Measurements from ENCODE around the gene EYS. TPM values are rescaled to one million over a fixed set of nuclear protein-coding genes. Genes with fewer than 3 reads are reported as not detected.

The EYS gene
- polyA plus RNA-seq, 1 of the 3 experiments (the other 2 are of a cell fraction), result 0.05 TPM

- H3F3A ChIP-seq (replicated peaks; ENCODE audit: insufficient read depth), result no peaks in the 10 kb centered on the region
- no peaks in the 10 kb centered on the region for H3K4me1 ChIP-seq (ENCODE audit: control insufficient read depth in 1 of 2, insufficient read depth in 2 of 2, low read depth in 1 of 2, low read length in 1 of 2)
- H3K9ac ChIP-seq, result no peak overlapping the region
- no peak overlapping the region for H3K27ac ChIP-seq (ENCODE audit: low read depth in 2 of 2, low read length in 1 of 2)
- H3K9me2 ChIP-seq, result no peaks in the 10 kb centered on the region
- TF ChIP-seq FOSL2 (IDR thresholded peaks at IDR 0.05; ENCODE audit: borderline replicate concordance, low read depth), result no peak
- no peaks in the 10 kb centered on the region for H3K79me2 ChIP-seq (ENCODE audit: insufficient read depth)
- no peaks in the 10 kb centered on the region for H3K36me3 ChIP-seq (replicated peaks in 1 of 2; ENCODE audit: control insufficient read depth in 1 of 2, insufficient read depth in 2 of 2, low read length in 1 of 2)
- H3K9me3 ChIP-seq, result no peaks in the 10 kb centered on the region
- no peaks in the 10 kb centered on the region for H4K20me1 ChIP-seq (ENCODE audit: insufficient read depth)
- WGBS (ENCODE audit: low lambda C conversion rate), result 53% methylated on average over 2 of the region's 2 CpGs
- ChIA-PET CTCF (interaction anchor here (0.9 to 2.2 kb wide), 3 partner anchors 11 to 413 kb away, joined by 3 to 6 read pairs (median 3); no protein-coding TSS in a partner anchor), POLR2A (no interaction called here)
- no peaks in the 10 kb centered on the region for H3K27me3 ChIP-seq (ENCODE audit: insufficient read depth)
- H2AFZ ChIP-seq (ENCODE audit: low read depth), result no peak overlapping the region
- no peak overlapping the region for H3K4me2 ChIP-seq
- no peak for DNase-seq
- no peak overlapping the region for H3K4me3 ChIP-seq (ENCODE audit: low read depth in 2 of 2, low read length in 1 of 2)
Measured at GRCh38 chr6:63765828-63766227, 1941.2 kb downstream of the EYS start.

- H2AFZ ChIP-seq (ENCODE audit: low read depth), result no peak overlapping the region
- no peak overlapping the region for H3K9ac ChIP-seq
- no peaks in the 10 kb centered on the region for H4K20me1 ChIP-seq (ENCODE audit: insufficient read depth)
- H3K9me3 ChIP-seq, result no peaks in the 10 kb centered on the region
- H3K9me2 ChIP-seq, result no peaks in the 10 kb centered on the region
- H3F3A ChIP-seq (replicated peaks; ENCODE audit: insufficient read depth), result no peaks in the 10 kb centered on the region
- ChIA-PET CTCF (interaction anchor here (0.6 to 3.7 kb wide), 49 partner anchors 9 to 1411 kb away, joined by 3 to 38 read pairs (median 4); no protein-coding TSS in a partner anchor), POLR2A (interaction anchor here (1.4 kb wide), 1 partner anchor 166 kb away, joined by 4 read pairs; no protein-coding TSS in a partner anchor)
- WGBS (ENCODE audit: low lambda C conversion rate), result 23% methylated on average over 4 of the region's 4 CpGs
- H3K4me1 ChIP-seq (ENCODE audit: control insufficient read depth in 1 of 2, insufficient read depth in 2 of 2, low read depth in 1 of 2, low read length in 1 of 2), result no peaks in the 10 kb centered on the region
- H3K4me3 ChIP-seq (ENCODE audit: low read depth in 2 of 2, low read length in 1 of 2), result no peak overlapping the region
- peak; percentile 68 for TF ChIP-seq RAD21 (IDR thresholded peaks at IDR 0.05; ENCODE audit: low read length)
- TF ChIP-seq FOXM1 (IDR thresholded peaks at IDR 0.05; ENCODE audit: low read depth), result no peak
- TF ChIP-seq, protein P1, sequence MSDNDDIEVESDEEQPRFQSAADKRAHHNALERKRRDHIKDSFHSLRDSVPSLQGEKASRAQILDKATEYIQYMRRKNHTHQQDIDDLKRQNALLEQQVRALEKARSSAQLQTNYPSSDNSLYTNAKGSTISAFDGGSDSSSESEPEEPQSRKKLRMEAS (IDR thresholded peaks at IDR 0.05; ENCODE audit: low read depth), result no peak
- no peak for TF ChIP-seq NFIC (IDR thresholded peaks at IDR 0.05; ENCODE audit: borderline replicate concordance)
- TF ChIP-seq SMC3 (IDR thresholded peaks at IDR 0.05; ENCODE audit: low read depth, low read length), result peak; percentile 26; the same call in 1 of the 2 replicates
- TF ChIP-seq, protein P2, sequence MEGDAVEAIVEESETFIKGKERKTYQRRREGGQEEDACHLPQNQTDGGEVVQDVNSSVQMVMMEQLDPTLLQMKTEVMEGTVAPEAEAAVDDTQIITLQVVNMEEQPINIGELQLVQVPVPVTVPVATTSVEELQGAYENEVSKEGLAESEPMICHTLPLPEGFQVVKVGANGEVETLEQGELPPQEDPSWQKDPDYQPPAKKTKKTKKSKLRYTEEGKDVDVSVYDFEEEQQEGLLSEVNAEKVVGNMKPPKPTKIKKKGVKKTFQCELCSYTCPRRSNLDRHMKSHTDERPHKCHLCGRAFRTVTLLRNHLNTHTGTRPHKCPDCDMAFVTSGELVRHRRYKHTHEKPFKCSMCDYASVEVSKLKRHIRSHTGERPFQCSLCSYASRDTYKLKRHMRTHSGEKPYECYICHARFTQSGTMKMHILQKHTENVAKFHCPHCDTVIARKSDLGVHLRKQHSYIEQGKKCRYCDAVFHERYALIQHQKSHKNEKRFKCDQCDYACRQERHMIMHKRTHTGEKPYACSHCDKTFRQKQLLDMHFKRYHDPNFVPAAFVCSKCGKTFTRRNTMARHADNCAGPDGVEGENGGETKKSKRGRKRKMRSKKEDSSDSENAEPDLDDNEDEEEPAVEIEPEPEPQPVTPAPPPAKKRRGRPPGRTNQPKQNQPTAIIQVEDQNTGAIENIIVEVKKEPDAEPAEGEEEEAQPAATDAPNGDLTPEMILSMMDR (IDR thresholded peaks at IDR 0.05), result peak; percentile 69
- TF ChIP-seq, protein P3, sequence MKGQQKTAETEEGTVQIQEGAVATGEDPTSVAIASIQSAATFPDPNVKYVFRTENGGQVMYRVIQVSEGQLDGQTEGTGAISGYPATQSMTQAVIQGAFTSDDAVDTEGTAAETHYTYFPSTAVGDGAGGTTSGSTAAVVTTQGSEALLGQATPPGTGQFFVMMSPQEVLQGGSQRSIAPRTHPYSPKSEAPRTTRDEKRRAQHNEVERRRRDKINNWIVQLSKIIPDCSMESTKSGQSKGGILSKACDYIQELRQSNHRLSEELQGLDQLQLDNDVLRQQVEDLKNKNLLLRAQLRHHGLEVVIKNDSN (IDR thresholded peaks at IDR 0.05; ENCODE audit: borderline replicate concordance, low read depth), result no peak
- TF ChIP-seq EP300 (IDR thresholded peaks at IDR 0.05; ENCODE audit: borderline replicate concordance in 1 of 2, low read depth in 1 of 2, low read length in 1 of 2), result no peak
- no peak for TF ChIP-seq MXI1 (IDR thresholded peaks at IDR 0.05; ENCODE audit: low read depth, low read length)
- no peak for TF ChIP-seq ZBTB33 (IDR thresholded peaks at IDR 0.05; ENCODE audit: borderline replicate concordance, low read depth)
- no peak for DNase-seq
- no peaks in the 10 kb centered on the region for H3K27me3 ChIP-seq (ENCODE audit: insufficient read depth)
- H3K79me2 ChIP-seq (ENCODE audit: insufficient read depth), result no peaks in the 10 kb centered on the region
- H3K27ac ChIP-seq (ENCODE audit: low read depth in 2 of 2, low read length in 1 of 2), result no peak overlapping the region
- H3K36me3 ChIP-seq (replicated peaks in 1 of 2; ENCODE audit: control insufficient read depth in 1 of 2, insufficient read depth in 2 of 2, low read length in 1 of 2), result no peaks in the 10 kb centered on the region
- H3K4me2 ChIP-seq, result no peak overlapping the region
Measured at GRCh38 chr6:63764318-63764916, 1942.6 kb downstream of the EYS start.

Data from SK-N-SH (cell line).